SKM-1 (cell line): ENCODE results near the gene NDUFV2.
"Not testable (repeated sequence)": the region's sequence is repeated elsewhere in the genome, so short reads cannot be mapped to it uniquely, and the experiment has no call there.

Experiments used
- DNase-seq: peaks from one replicate; lab custom pipeline; 2025; ENCODE audit not compliant: unreplicated experiment; lab: John Stamatoyannopoulos, UW

The NDUFV2 gene

GRCh38 chr18:9150121-9150520, 47.6 kb downstream of the NDUFV2 start:
- DNase-seq = no peak

- DNase-seq = no peak
These were observed 50.8 kb downstream of the NDUFV2 start for GRCh38 chr18:9153256-9153655.

- no peak for DNase-seq
These were observed 54.2 kb downstream of the NDUFV2 start for GRCh38 chr18:9156604-9157249.

GRCh38 chr18:9157806-9158205, 55.3 kb downstream of the NDUFV2 start:
- no peak for DNase-seq

GRCh38 chr18:9160014-9160413, 57.5 kb downstream of the NDUFV2 start:
- DNase-seq = no peak

- not testable (repeated sequence) for DNase-seq
These were observed 60.2 kb downstream of the NDUFV2 start for GRCh38 chr18:9162663-9163062.

GRCh38 chr18:9164149-9164548, 61.6 kb downstream of the NDUFV2 start:
- DNase-seq = not testable (repeated sequence)

- DNase-seq = not testable (repeated sequence)
These were observed 63.4 kb downstream of the NDUFV2 start for GRCh38 chr18:9165883-9166282.

- not testable (repeated sequence) for DNase-seq
These were observed 67.0 kb downstream of the NDUFV2 start for GRCh38 chr18:9169515-9169914.

- DNase-seq = not testable (repeated sequence)
These were observed 69.4 kb downstream of the NDUFV2 start for GRCh38 chr18:9171919-9172318.

- DNase-seq = no peak
These were observed 70.1 kb downstream of the NDUFV2 start for GRCh38 chr18:9172506-9173127.

- DNase-seq = no peak
These were observed 71.3 kb downstream of the NDUFV2 start for GRCh38 chr18:9173770-9174233.

GRCh38 chr18:9174302-9174701, 71.8 kb downstream of the NDUFV2 start:
- DNase-seq = no peak

GRCh38 chr18:9175115-9175514, 72.6 kb downstream of the NDUFV2 start:
- DNase-seq = no peak

- DNase-seq = no peak
These were observed 74.5 kb downstream of the NDUFV2 start for GRCh38 chr18:9177031-9177430.

- no peak for DNase-seq
These were observed 75.0 kb downstream of the NDUFV2 start for GRCh38 chr18:9177466-9177865.

GRCh38 chr18:9178557-9178956, 76.1 kb downstream of the NDUFV2 start:
- no peak for DNase-seq

- DNase-seq = no peak
These were observed 78.8 kb downstream of the NDUFV2 start for GRCh38 chr18:9181275-9181674.

- DNase-seq = no peak
These were observed 80.4 kb downstream of the NDUFV2 start for GRCh38 chr18:9182852-9183399.
